Activated naive CD8-positive, alpha-beta T cell treated with anti-CD3 and anti-CD28 coated beads, Interleukin-2, amount 10 ng/mL, durations not matched to agents 7 days and 5 days (primary cell): ENCODE measurements around the gene MRPL2. TPM values are rescaled to one million over a fixed set of nuclear protein-coding genes. Genes with fewer than 3 reads are reported as not detected.

Experiments used
- ATAC-seq: fragments of 150-1000 bp; cut with Tn5 transposase; one replicate; pipeline ENCODE4 v1.10.0; 2021; ENCODE audit warnings: low read depth, moderate library complexity
- POLR2A ChIA-PET: fragments of 350-600 bp; sonication (Branson Sonifier 250); formaldehyde crosslinking; loops from one replicate; lab custom pipeline; 2021; ENCODE audit warnings: antibody characterized with exemption; lab: Charles Lee
- DNase-seq: peaks from one replicate; pipeline ENCODE4 v3.0.0; 2021
- H3K27ac Mint-ChIP-seq: one replicate; pipeline ENCODE4 v1.8.0; 2022; ENCODE audit warnings: mild to moderate bottlenecking, mixed read lengths
- H3K27me3 Mint-ChIP-seq: one replicate; pipeline ENCODE4 v1.8.0; 2022; ENCODE audit warnings: mild to moderate bottlenecking, moderate library complexity, mixed read lengths
- H3K36me3 Mint-ChIP-seq: one replicate; pipeline ENCODE4 v1.8.0; 2021; ENCODE audit warnings: mild to moderate bottlenecking, mixed read lengths
- H3K4me1 Mint-ChIP-seq: one replicate; pipeline ENCODE4 v1.8.0; 2021; ENCODE audit warnings: mixed read lengths
- H3K4me3 Mint-ChIP-seq: one replicate; pipeline ENCODE4 v1.8.0; 2022; ENCODE audit warnings: mild to moderate bottlenecking, moderate library complexity, mixed read lengths
- H3K9me3 Mint-ChIP-seq: one replicate; pipeline ENCODE4 v1.8.0; 2021; ENCODE audit warnings: mixed read lengths
- total RNA-seq, 2 experiments: library from RNA; stranded (reverse); gene quantifications; one replicate each; pipeline ENCODE4 v1.2.3, GENCODE V29; 2021

The MRPL2 gene
- total RNA-seq, 2 experiments from 2014 or later = 50.1 to 65.2 TPM

DNA sequence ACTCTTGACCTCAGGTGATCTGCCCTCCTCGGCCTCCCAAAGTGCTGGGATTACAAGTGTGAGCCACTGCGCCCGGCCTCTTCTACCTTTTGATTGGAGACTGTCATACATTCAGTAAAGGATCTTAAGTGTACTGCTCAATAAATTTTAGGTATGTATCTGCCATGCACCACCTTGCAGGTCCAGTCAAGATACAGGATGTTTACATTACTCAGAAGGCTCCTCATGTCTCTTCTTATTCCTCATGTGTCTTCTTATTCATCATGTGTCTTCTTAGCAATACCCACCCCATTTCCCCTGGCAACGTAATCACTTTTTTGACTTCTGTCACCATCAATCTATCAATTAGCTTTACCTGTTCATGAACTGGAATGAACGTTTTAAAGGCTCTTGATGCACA is 53.4 kb downstream of the MRPL2 start:
- no peaks in the 10 kb centered on the region for H3K27me3 Mint-ChIP-seq
- H3K36me3 Mint-ChIP-seq = peaks cover 15% of the 10 kb centered on the region
- DNase-seq = no peak
- H3K9me3 Mint-ChIP-seq = no peaks in the 10 kb centered on the region
- ATAC-seq = no peak
- POLR2A ChIA-PET = no interaction called here
- no peak overlapping the region for H3K4me3 Mint-ChIP-seq
- H3K4me1 Mint-ChIP-seq = no peaks in the 10 kb centered on the region
- H3K27ac Mint-ChIP-seq = no peak overlapping the region

Other genes with a start within 250 kb of the MRPL2 start
- 10 to 100 TPM; 77.6 to 79.3 TPM for gene RPL7L1, start 179.8 kb downstream of the MRPL2 start, total RNA-seq
- not detected for gene PTCRA, start 143.4 kb downstream of the MRPL2 start, total RNA-seq
- 10 to 100 TPM; 90.8 to 91.4 TPM for gene CNPY3, start 130.0 kb downstream of the MRPL2 start, total RNA-seq
- gene GNMT, start 98.7 kb downstream of the MRPL2 start, total RNA-seq = 1 to 10 TPM; 1.0 to 1.2 TPM
- 10 to 100 TPM; 27.1 to 27.6 TPM for gene PEX6, start 80.3 kb downstream of the MRPL2 start, total RNA-seq
- 10 to 100 TPM; 54.7 to 58.8 TPM for gene PPP2R5D, start 74.9 kb downstream of the MRPL2 start, total RNA-seq
- 10 to 100 TPM; 61.2 to 70.1 TPM for gene MEA1, start 45.5 kb downstream of the MRPL2 start, total RNA-seq
- 10 to 100 TPM; 69.4 to 69.9 TPM for gene KLHDC3, start 45.2 kb downstream of the MRPL2 start, total RNA-seq
- 10 to 100 TPM; 63.8 to 65.6 TPM for gene RRP36, start 37.8 kb downstream of the MRPL2 start, total RNA-seq
- 10 to 100 TPM; 10.2 to 12.7 TPM for gene CUL7, start 5.6 kb downstream of the MRPL2 start, total RNA-seq
- 10 to 100 TPM; 25.2 to 33.8 TPM for gene KLC4, start 197 bp upstream of the MRPL2 start, total RNA-seq
- gene PTK7, start 16.9 kb upstream of the MRPL2 start, total RNA-seq = 1 to 10 TPM; 1.4 to 1.9 TPM
- 10 to 100 TPM; 34.4 to 36.0 TPM for gene SRF, start 111.8 kb upstream of the MRPL2 start, total RNA-seq
- 10 to 100 TPM; 75.1 to 80.8 TPM for gene CUL9, start 122.8 kb upstream of the MRPL2 start, total RNA-seq
- 10 to 100 TPM; 42.2 to 43.7 TPM for gene DNPH1, start 170.0 kb upstream of the MRPL2 start, total RNA-seq
- not detected for gene TTBK1, start 184.0 kb upstream of the MRPL2 start, total RNA-seq
- gene SLC22A7, start 238.8 kb upstream of the MRPL2 start, total RNA-seq = not detected
- under 1 TPM; 0.47 to 0.62 TPM for gene CRIP3, start 249.4 kb upstream of the MRPL2 start, total RNA-seq